Fibroblast of lung (primary cell): Measurements from ENCODE around the gene PPP2R5C. TPM values are rescaled to one million over a fixed set of nuclear protein-coding genes. Genes with fewer than 3 reads are reported as not detected.

Experiments
- DNase-seq, 2 donors: peaks; one replicate each; pipeline versions ENCODE4 v3.0.0 to v3.0.0-alpha.2; 2010; ENCODE audit warnings: low read depth in 2 of 2
- H2AFZ ChIP-seq: 2 replicates; pipeline ENCODE4 v1.5.1; 2012; ENCODE audit warnings: low read length, control low read depth, inconsistent platforms
- H3K27ac ChIP-seq: 2 replicates; pipeline ENCODE4 v1.5.1; 2011; ENCODE audit warnings: low read length, control low read depth; ENCODE audit not compliant: insufficient read depth
- H3K27me3 ChIP-seq: 2 replicates; pipeline ENCODE4 v1.5.1; 2011; ENCODE audit warnings: mild to moderate bottlenecking, low read length; ENCODE audit not compliant: control insufficient read depth, insufficient read depth
- H3K36me3 ChIP-seq: 2 replicates; pipeline ENCODE4 v1.5.1; 2011; ENCODE audit warnings: low read length; ENCODE audit not compliant: control insufficient read depth, insufficient read depth
- H3K4me1 ChIP-seq: 2 replicates; pipeline ENCODE4 v1.5.1; 2011; ENCODE audit warnings: low read length; ENCODE audit not compliant: control insufficient read depth, insufficient read depth; ENCODE audit errors: extremely low read depth
- H3K4me2 ChIP-seq: 2 replicates; pipeline ENCODE4 v1.5.1; 2011; ENCODE audit warnings: low read length, control low read depth; ENCODE audit not compliant: insufficient read depth; ENCODE audit errors: extremely low read depth
- H3K4me3 ChIP-seq, 4 experiments: fragments of 200-600 bp in 1 of 4; sonication (generic) in 1 of 4; replicated peaks in 1 of 4; 2 replicates each; pipeline ENCODE4 v1.5.1; 2011 to 2016; ENCODE audit warnings: low read length in 4 of 4, low read depth in 3 of 4, mild to moderate bottlenecking in 3 of 4, control low read depth in 2 of 4, inconsistent platforms in 1 of 4, mixed read lengths in 1 of 4; ENCODE audit not compliant: insufficient read depth in 1 of 4; ENCODE audit errors: control extremely low read depth in 1 of 4
- H3K79me2 ChIP-seq: 2 replicates; pipeline ENCODE4 v1.5.1; 2012; ENCODE audit warnings: mild to moderate bottlenecking, low read length, inconsistent platforms; ENCODE audit not compliant: control insufficient read depth, insufficient read depth
- H3K9ac ChIP-seq: 2 replicates; pipeline ENCODE4 v1.5.1; 2011; ENCODE audit warnings: mild to moderate bottlenecking, low read length, control low read depth; ENCODE audit not compliant: insufficient read depth
- H3K9me3 ChIP-seq: 2 replicates; pipeline ENCODE4 v1.5.1; 2012; ENCODE audit warnings: low read depth, low read length; ENCODE audit not compliant: control insufficient read depth, insufficient read depth
- H4K20me1 ChIP-seq: 2 replicates; pipeline ENCODE4 v1.5.1; 2011; ENCODE audit warnings: low read length; ENCODE audit not compliant: control insufficient read depth, insufficient read depth; ENCODE audit errors: extremely low read depth
- EZH2 ChIP-seq: IDR thresholded peaks from 2 replicates; pipeline ENCODE4 v1.5.1; 2012; ENCODE audit warnings: low read length, control low read depth, mild to moderate bottlenecking; ENCODE audit errors: missing control alignments
- polyA plus RNA-seq, 2 donors: library from polyadenylated mRNA; depleted of rRNA in 1 of 2; stranded (reverse) in 1 of 2; unstranded in 1 of 2; fragments of >200 nt; gene quantifications; 2 replicates each; pipeline ENCODE4 v1.2.1, GENCODE V29; 2011 to 2012; ENCODE audit warnings: missing spikeins in 1 of 2
- total RNA-seq: library from RNA; depleted of rRNA; stranded (reverse); fragments of >200 nt; gene quantifications from 2 replicates; pipeline ENCODE4 v1.2.1, GENCODE V29; 2014
- TF ChIP-seq, protein P1 (sequence below), 2 donors: IDR thresholded peaks in 1 of 2; conservative IDR thresholded peaks in 1 of 2; 1 replicate in 1 of 2; 2 replicates in 1 of 2; pipeline ENCODE4 v1.5.1; 2011 to 2012; ENCODE audit warnings: low read length in 2 of 2, control low read depth in 1 of 2, inconsistent platforms in 1 of 2, low read depth in 1 of 2, mild to moderate bottlenecking in 1 of 2

Gene PPP2R5C
- total and polyA plus RNA-seq, 2 donors (not counting 1 experiment from before 2014, with no cell fraction given) = 86.0 to 116 TPM

DNA sequence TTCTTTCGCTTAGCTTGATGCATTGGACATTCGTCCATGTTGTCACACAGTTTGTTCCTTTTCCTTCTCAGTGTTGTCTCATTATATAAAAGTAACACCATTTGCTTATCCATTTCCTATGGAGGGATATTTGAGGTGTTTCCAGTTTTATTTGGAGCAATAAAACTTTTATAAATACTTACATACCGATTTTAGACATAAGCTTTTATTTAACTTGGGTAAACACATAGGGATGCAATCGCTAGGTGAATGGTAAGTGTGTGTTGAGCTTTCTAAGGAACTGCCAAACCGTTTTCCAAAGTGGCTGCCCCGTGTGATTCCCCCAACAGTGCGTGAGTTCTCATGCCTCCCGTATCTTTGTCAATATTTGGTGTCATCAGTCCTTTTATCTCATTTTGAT is 107.7 kb downstream of the PPP2R5C start:
- no peaks in the 10 kb centered on the region for H3K27me3 ChIP-seq
- no peak overlapping the region for H3K4me3 ChIP-seq
- H3K4me2 ChIP-seq = no peak overlapping the region
- no peak overlapping the region for H3K27ac ChIP-seq
- H3K79me2 ChIP-seq = peaks cover 26% of the 10 kb centered on the region
- no peaks in the 10 kb centered on the region for H3K4me1 ChIP-seq
- no peak for DNase-seq
- no peak overlapping the region for H2AFZ ChIP-seq
- H4K20me1 ChIP-seq = no peaks in the 10 kb centered on the region
- TF ChIP-seq, protein P1, sequence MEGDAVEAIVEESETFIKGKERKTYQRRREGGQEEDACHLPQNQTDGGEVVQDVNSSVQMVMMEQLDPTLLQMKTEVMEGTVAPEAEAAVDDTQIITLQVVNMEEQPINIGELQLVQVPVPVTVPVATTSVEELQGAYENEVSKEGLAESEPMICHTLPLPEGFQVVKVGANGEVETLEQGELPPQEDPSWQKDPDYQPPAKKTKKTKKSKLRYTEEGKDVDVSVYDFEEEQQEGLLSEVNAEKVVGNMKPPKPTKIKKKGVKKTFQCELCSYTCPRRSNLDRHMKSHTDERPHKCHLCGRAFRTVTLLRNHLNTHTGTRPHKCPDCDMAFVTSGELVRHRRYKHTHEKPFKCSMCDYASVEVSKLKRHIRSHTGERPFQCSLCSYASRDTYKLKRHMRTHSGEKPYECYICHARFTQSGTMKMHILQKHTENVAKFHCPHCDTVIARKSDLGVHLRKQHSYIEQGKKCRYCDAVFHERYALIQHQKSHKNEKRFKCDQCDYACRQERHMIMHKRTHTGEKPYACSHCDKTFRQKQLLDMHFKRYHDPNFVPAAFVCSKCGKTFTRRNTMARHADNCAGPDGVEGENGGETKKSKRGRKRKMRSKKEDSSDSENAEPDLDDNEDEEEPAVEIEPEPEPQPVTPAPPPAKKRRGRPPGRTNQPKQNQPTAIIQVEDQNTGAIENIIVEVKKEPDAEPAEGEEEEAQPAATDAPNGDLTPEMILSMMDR (conservative IDR thresholded peaks at IDR 0.05 in 1 of 2, IDR thresholded peaks at IDR 0.05 in 1 of 2; ENCODE audit: low read depth in 1 of 2, low read length in 2 of 2) = no peak
- no peak for TF ChIP-seq EZH2
- H3K9ac ChIP-seq = no peak overlapping the region
- no peaks in the 10 kb centered on the region for H3K36me3 ChIP-seq
- no peaks in the 10 kb centered on the region for H3K9me3 ChIP-seq

DNA sequence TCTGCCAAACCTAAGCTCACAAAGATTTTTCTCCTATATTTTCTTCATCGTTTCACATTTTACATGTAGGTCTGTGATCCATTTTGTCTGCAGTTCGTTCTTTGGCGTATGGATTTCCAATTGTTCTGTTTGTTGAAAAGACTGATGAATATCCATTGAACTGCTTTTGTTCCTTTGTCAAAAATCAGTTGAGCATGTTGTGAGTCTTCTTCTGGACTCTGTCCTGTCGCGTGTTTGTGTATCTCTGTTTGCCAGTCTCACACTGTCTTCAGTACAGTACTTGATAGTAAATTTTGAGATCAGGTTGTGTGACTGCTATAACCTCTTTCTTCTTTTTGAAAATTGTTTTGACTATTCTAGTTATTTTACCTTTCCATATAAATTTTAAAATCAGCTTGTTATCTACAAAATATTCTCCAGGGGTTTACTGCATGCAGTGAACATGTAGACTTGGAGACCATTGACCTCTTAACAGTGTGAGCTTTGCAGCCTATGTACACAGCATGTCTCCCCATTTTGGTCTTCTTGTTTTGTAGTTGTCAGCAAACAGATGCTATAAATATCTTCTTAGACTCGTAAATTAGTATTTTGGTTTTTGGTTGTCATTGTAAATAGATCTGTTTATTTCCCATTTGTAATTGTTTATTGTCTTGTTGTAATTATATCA is 108.9 kb downstream of the PPP2R5C start:
- Histone ChIP-seq H3K4me2 (no peak overlapping the region), H4K20me1 (no peaks in the 10 kb centered on the region), H3K36me3 (no peaks in the 10 kb centered on the region), H3K9me3 (no peaks in the 10 kb centered on the region), H3K27me3 (no peaks in the 10 kb centered on the region), H3K4me1 (no peaks in the 10 kb centered on the region), H3K4me3 (no peak overlapping the region), H3K27ac (no peak overlapping the region), H3K79me2 (peaks cover 28% of the 10 kb centered on the region), H3K9ac (no peak overlapping the region), H2AFZ (no peak overlapping the region)
- DNase-seq = no peak
- TF ChIP-seq EZH2 = no peak
- TF ChIP-seq, protein P1 (conservative IDR thresholded peaks at IDR 0.05 in 1 of 2, IDR thresholded peaks at IDR 0.05 in 1 of 2; ENCODE audit: low read depth in 1 of 2, low read length in 2 of 2) = no peak

DNA sequence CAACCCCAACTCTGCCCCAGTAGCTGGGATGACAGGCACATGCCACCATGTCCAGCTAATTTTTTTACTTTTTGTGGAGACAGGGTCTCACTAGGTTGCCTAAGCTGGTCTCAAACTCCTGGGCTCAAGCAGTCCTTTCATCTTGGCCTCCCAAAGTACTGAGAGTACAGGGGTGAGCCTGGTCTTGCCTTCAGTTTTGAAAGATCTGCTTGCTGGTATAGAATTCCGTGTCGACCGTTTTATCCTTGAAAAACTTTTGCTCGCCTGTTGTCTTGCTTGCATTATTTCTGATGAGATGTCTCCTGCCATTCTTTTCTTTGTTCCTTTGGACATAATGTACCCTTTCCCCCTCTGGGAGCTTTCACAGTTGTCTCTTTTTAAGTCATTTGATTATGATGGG is 110.8 kb downstream of the PPP2R5C start:
- H3K36me3 ChIP-seq = no peaks in the 10 kb centered on the region
- no peaks in the 10 kb centered on the region for H3K27me3 ChIP-seq
- H3K4me2 ChIP-seq = no peak overlapping the region
- no peak overlapping the region for H3K27ac ChIP-seq
- peaks cover 39% of the 10 kb centered on the region for H3K79me2 ChIP-seq
- no peak overlapping the region for H3K4me3 ChIP-seq
- H3K4me1 ChIP-seq = peaks cover 3% of the 10 kb centered on the region
- H4K20me1 ChIP-seq = no peaks in the 10 kb centered on the region
- TF ChIP-seq, protein P1 (conservative IDR thresholded peaks at IDR 0.05 in 1 of 2, IDR thresholded peaks at IDR 0.05 in 1 of 2; ENCODE audit: low read depth in 1 of 2, low read length in 2 of 2) = no peak
- TF ChIP-seq EZH2 = no peak
- H2AFZ ChIP-seq = no peak overlapping the region
- H3K9me3 ChIP-seq = no peaks in the 10 kb centered on the region
- H3K9ac ChIP-seq = no peak overlapping the region
- no peak for DNase-seq
